IMR-90 (cell line): ENCODE results near the gene IL1RL1. TPM values are rescaled to one million over a fixed set of nuclear protein-coding genes. Genes with fewer than 3 reads are reported as not detected.

Source experiments
- ATAC-seq: fragments of 200-7000 bp; cut with Tn5 transposase; 2 replicates; pipeline ENCODE4 v1.9.1; 2020; ENCODE audit warnings: low read depth, mild to moderate bottlenecking, moderate library complexity
- BruUV-seq: library from RNA; stranded (reverse); fragments of 400-500 nt; replicated peaks from 2 replicates; lab custom pipeline; 2021; lab: Mats Ljungman, UMichigan
- CTCF ChIA-PET: fragments of 300-600 bp; formaldehyde crosslinking; extraction: SDS; loops from one replicate; lab custom pipeline; 2021; ENCODE audit warnings: antibody characterized with exemption; lab: Yijun Ruan, JAX
- POLR2A ChIA-PET: fragments of 300-600 bp; sonication (Branson Sonifier 250); formaldehyde crosslinking; loops from one replicate; lab custom pipeline; 2022; ENCODE audit warnings: antibody characterized with exemption; ENCODE audit not compliant: unreplicated experiment; lab: Charles Lee
- DNase-seq: peaks from one replicate; pipeline ENCODE4 v3.0.0; 2013
- H2AFZ ChIP-seq: replicated peaks from 2 replicates; pipeline ENCODE3; 2013; ENCODE audit warnings: low read length, mild to moderate bottlenecking; ENCODE audit not compliant: poor library complexity
- H2AK5ac ChIP-seq: 2 replicates; pipeline ENCODE4 v1.6.1; 2013; ENCODE audit warnings: low read depth, low read length, inconsistent platforms
- H2AK9ac ChIP-seq: replicated peaks from 2 replicates; pipeline ENCODE3; 2013; ENCODE audit warnings: mild to moderate bottlenecking, low read depth, low read length, moderate library complexity; ENCODE audit not compliant: poor library complexity
- H2BK120ac ChIP-seq: 2 replicates; pipeline ENCODE4 v1.6.1; 2013; ENCODE audit warnings: low read depth, low read length, inconsistent platforms
- H2BK15ac ChIP-seq: 3 replicates; pipeline ENCODE4 v1.6.1; 2013; ENCODE audit warnings: low read depth, low read length, inconsistent platforms
- H2BK20ac ChIP-seq: 2 replicates; pipeline ENCODE4 v1.6.1; 2013; ENCODE audit warnings: low read depth, mild to moderate bottlenecking, inconsistent platforms, low read length, moderate library complexity
- H2BK5ac ChIP-seq: 2 replicates; pipeline ENCODE4 v1.6.1; 2013; ENCODE audit warnings: mild to moderate bottlenecking, low read depth, low read length, inconsistent platforms; ENCODE audit not compliant: poor library complexity, severe bottlenecking
- H3K14ac ChIP-seq: replicated peaks from 2 replicates; pipeline ENCODE4 v1.6.1; 2013; ENCODE audit warnings: low read depth, low read length, inconsistent platforms
- H3K18ac ChIP-seq: 2 replicates; pipeline ENCODE4 v1.6.1; 2013; ENCODE audit warnings: low read depth, low read length, control low read depth
- H3K23ac ChIP-seq: 2 replicates; pipeline ENCODE4 v1.6.1; 2013; ENCODE audit warnings: low read depth, low read length, inconsistent platforms
- H3K27ac ChIP-seq: 2 replicates; pipeline ENCODE4 v1.5.1; 2013; ENCODE audit warnings: mild to moderate bottlenecking, control low read depth, low read length; ENCODE audit not compliant: insufficient read depth
- H3K27me3 ChIP-seq: 2 replicates; pipeline ENCODE4 v1.6.1; 2013; ENCODE audit warnings: low read length; ENCODE audit not compliant: control insufficient read depth, insufficient read depth
- H3K36me3 ChIP-seq: 2 replicates; pipeline ENCODE4 v1.6.1; 2013; ENCODE audit warnings: low read length, mixed read lengths; ENCODE audit not compliant: control insufficient read depth, insufficient read depth
- H3K4ac ChIP-seq: 2 replicates; pipeline ENCODE4 v1.6.1; 2013; ENCODE audit warnings: low read depth, low read length, inconsistent platforms
- H3K4me1 ChIP-seq: 2 replicates; pipeline ENCODE4 v1.6.1; 2013; ENCODE audit warnings: low read length, mixed read lengths; ENCODE audit not compliant: control insufficient read depth, insufficient read depth
- H3K4me2 ChIP-seq: 2 replicates; pipeline ENCODE4 v1.6.1; 2013; ENCODE audit warnings: low read depth, mild to moderate bottlenecking, control low read depth, low read length, moderate library complexity
- H3K4me3 ChIP-seq: 2 replicates; pipeline ENCODE4 v1.5.1; 2013; ENCODE audit warnings: low read depth, mild to moderate bottlenecking, control low read depth, low read length, moderate library complexity; ENCODE audit not compliant: insufficient read depth
- H3K56ac ChIP-seq: 2 replicates; pipeline ENCODE4 v1.6.1; 2013; ENCODE audit warnings: low read length, inconsistent platforms; ENCODE audit not compliant: insufficient read depth; ENCODE audit errors: extremely low read depth
- H3K79me1 ChIP-seq, 2 experiments: 2 replicates each; pipeline ENCODE4 v1.6.1; 2013; ENCODE audit warnings: low read length in 2 of 2, inconsistent platforms in 1 of 2, low read depth in 1 of 2
- H3K9ac ChIP-seq: 2 replicates; pipeline ENCODE4 v1.6.1; 2013; ENCODE audit warnings: low read depth, low read length, control low read depth
- H3K9me1 ChIP-seq: 2 replicates; pipeline ENCODE4 v1.6.1; 2013; ENCODE audit warnings: low read length, inconsistent platforms; ENCODE audit not compliant: insufficient read depth
- H3K9me3 ChIP-seq: 2 replicates; pipeline ENCODE4 v1.6.1; 2013; ENCODE audit warnings: low read length; ENCODE audit not compliant: control insufficient read depth, insufficient read depth
- H4K20me1 ChIP-seq: 2 replicates; pipeline ENCODE4 v1.6.1; 2013; ENCODE audit warnings: low read length, inconsistent platforms; ENCODE audit not compliant: insufficient read depth
- H4K5ac ChIP-seq: 2 replicates; pipeline ENCODE4 v1.6.1; 2013; ENCODE audit warnings: mild to moderate bottlenecking, low read depth, low read length, control low read depth
- H4K8ac ChIP-seq, 2 experiments: 2 replicates each; pipeline ENCODE4 v1.6.1; 2013; ENCODE audit warnings: low read depth in 2 of 2, low read length in 2 of 2, control low read depth in 1 of 2, inconsistent platforms in 1 of 2
- H4K91ac ChIP-seq: 2 replicates; pipeline ENCODE4 v1.6.1; 2013; ENCODE audit warnings: low read depth, low read length, inconsistent platforms; ENCODE audit not compliant: insufficient read depth
- BHLHE40 ChIP-seq: fragments of 150-350 bp; IDR thresholded peaks from 2 replicates; pipeline ENCODE4 v1.6.1; 2016; ENCODE audit warnings: mild to moderate bottlenecking, low read depth, low read length
- CEBPB ChIP-seq: IDR thresholded peaks from 2 replicates; pipeline ENCODE4 v1.6.1; 2012; ENCODE audit warnings: low read depth, low read length, improper control_type of control experiment
- CHD1 ChIP-seq: IDR thresholded peaks from 2 replicates; pipeline ENCODE4 v1.6.1; 2012; ENCODE audit warnings: low read depth, low read length, improper control_type of control experiment
- CTCF ChIP-seq: conservative IDR thresholded peaks from 2 replicates; pipeline ENCODE4 v1.5.1; 2012; ENCODE audit warnings: mild to moderate bottlenecking, low read depth, low read length, improper control_type of control experiment
- ELK1 ChIP-seq: fragments of 150-350 bp; IDR thresholded peaks from 2 replicates; pipeline ENCODE4 v1.6.1; 2016; ENCODE audit warnings: low read depth, mild to moderate bottlenecking, low read length, moderate library complexity, borderline replicate concordance
- FOS ChIP-seq: fragments of 150-350 bp; IDR thresholded peaks from 2 replicates; pipeline ENCODE4 v1.6.1; 2016; ENCODE audit warnings: low read depth, low read length
- MAFK ChIP-seq: IDR thresholded peaks from 2 replicates; pipeline ENCODE4 v1.6.1; 2012; ENCODE audit warnings: low read depth, low read length, improper control_type of control experiment
- MAZ ChIP-seq: IDR thresholded peaks from 2 replicates; pipeline ENCODE4 v1.6.1; 2012; ENCODE audit warnings: low read depth, mild to moderate bottlenecking, low read length, improper control_type of control experiment, moderate library complexity, borderline replicate concordance
- MXI1 ChIP-seq: IDR thresholded peaks from 2 replicates; pipeline ENCODE4 v1.6.1; 2012; ENCODE audit warnings: low read depth, mild to moderate bottlenecking, low read length, moderate library complexity, borderline replicate concordance
- NFE2L2 ChIP-seq: fragments of 150-350 bp; IDR thresholded peaks from 2 replicates; pipeline ENCODE4 v1.6.1; 2016; ENCODE audit warnings: low read depth, mild to moderate bottlenecking, low read length
- RAD21 ChIP-seq: IDR thresholded peaks from 2 replicates; pipeline ENCODE4 v1.6.1; 2012; ENCODE audit warnings: low read length, improper control_type of control experiment
- RFX5 ChIP-seq: IDR thresholded peaks from 2 replicates; pipeline ENCODE4 v1.8.0; 2012; ENCODE audit warnings: low read depth, mild to moderate bottlenecking, low read length, moderate library complexity
- SMC3 ChIP-seq: fragments of 150-350 bp; IDR thresholded peaks from 2 replicates; pipeline ENCODE4 v1.6.1; 2016; ENCODE audit warnings: low read depth, mild to moderate bottlenecking, antibody characterized with exemption, low read length, moderate library complexity
- USF2 ChIP-seq: fragments of 150-350 bp; IDR thresholded peaks from 2 replicates; pipeline ENCODE4 v1.6.1; 2017; ENCODE audit warnings: mild to moderate bottlenecking, antibody characterized with exemption, low read length, low read depth
- WGBS, 2 experiments: methylation state at CpG; one replicate each; pipeline versions ENCODE4 v1.1.5 to v1.1.7; 2013; ENCODE audit warnings: missing lambda C conversion rate in 2 of 2; ENCODE audit not compliant: insufficient read length in 1 of 2; ENCODE audit errors: extremely low coverage in 2 of 2; 5-methylcytosine and 5-hydroxymethylcytosine counted together
- dilution Hi-C: fragments of 300-500 bp; cut with HindIII; formaldehyde crosslinking; loops from one replicate; pipeline ENCODE4 v1.14.3; 2018; ENCODE audit warnings: low sequenced_read_pairs; ENCODE audit not compliant: unreplicated experiment
- in situ Hi-C: fragments of 300-500 bp; cut with MboI; formaldehyde crosslinking; loops from 3 replicates; pipeline ENCODE4 v1.14.3; 2019; ENCODE audit warnings: low sequenced_read_pairs, inconsistent platforms, mixed read lengths
- intact Hi-C: fragments of 100-400 bp; cut with micrococcal nuclease; formaldehyde crosslinking; loops from 2 replicates; pipeline ENCODE4 v1.10.0; 2022
- polyA plus RNA-seq, 3 experiments: library from polyadenylated mRNA; depleted of rRNA; stranded (reverse); fragments of >200 nt; gene quantifications; 2 replicates each; pipeline ENCODE4 v1.2.3, GENCODE V29; 2012; ENCODE audit warnings: low replicate concordance in 1 of 3
- total RNA-seq: library from RNA; depleted of rRNA; stranded (reverse); fragments of >200 nt; gene quantifications from 2 replicates; pipeline ENCODE4 v1.2.3, GENCODE V29; 2012

Gene IL1RL1
- total and polyA plus RNA-seq, 2 of the 4 experiments (the other 2 are of a cell fraction) = under 0.01 to 0.14 TPM

GRCh38 chr2:102361632-102362241, 50.4 kb downstream of the IL1RL1 start:
- no peak overlapping the region for H2AK5ac ChIP-seq
- no peak overlapping the region for H3K14ac ChIP-seq
- H2AFZ ChIP-seq = no peak overlapping the region
- H3K23ac ChIP-seq = no peak overlapping the region
- H2BK120ac ChIP-seq = no peak overlapping the region
- no peaks in the 10 kb centered on the region for H4K20me1 ChIP-seq
- H3K9ac ChIP-seq = no peak overlapping the region
- H2AK9ac ChIP-seq = no peak overlapping the region
- in situ Hi-C loops (no loop called here), intact Hi-C loops (no loop called here), dilution Hi-C loops (no loop called here)
- H3K4me1 ChIP-seq = peaks cover 1% of the 10 kb centered on the region; the same call in 1 of the 2 replicates
- H2BK5ac ChIP-seq = no peak overlapping the region
- no peak overlapping the region for H3K27ac ChIP-seq
- H4K8ac ChIP-seq = no peak overlapping the region
- H2BK20ac ChIP-seq = no peak overlapping the region
- no peaks in the 10 kb centered on the region for H3K9me1 ChIP-seq
- DNase-seq (no peak), ATAC-seq (no peak)
- H2BK15ac ChIP-seq = no peak overlapping the region
- H3K27me3 ChIP-seq = no peaks in the 10 kb centered on the region
- no peak overlapping the region for H3K56ac ChIP-seq
- no peaks in the 10 kb centered on the region for H3K79me1 ChIP-seq
- peaks cover 5% of the 10 kb centered on the region; the same call in 1 of the 2 replicates for H3K9me3 ChIP-seq
- no peak overlapping the region for H3K18ac ChIP-seq
- ChIA-PET POLR2A (no interaction called here), CTCF (no interaction called here)
- no peak for TF ChIP-seq CEBPB
- TF ChIP-seq USF2 = no peak
- no peak for TF ChIP-seq MAFK
- no peak for TF ChIP-seq NFE2L2
- TF ChIP-seq CHD1 = no peak
- no peak for TF ChIP-seq FOS
- TF ChIP-seq MXI1 = no peak
- TF ChIP-seq ELK1 = no peak
- no peak for TF ChIP-seq CTCF
- TF ChIP-seq MAZ = no peak
- TF ChIP-seq BHLHE40 = no peak
- no peak for TF ChIP-seq RAD21
- TF ChIP-seq RFX5 = no peak
- TF ChIP-seq SMC3 = no peak
- no TSS peak for BruUV-seq
- no peak overlapping the region for H3K4me2 ChIP-seq
- no peak overlapping the region for H4K5ac ChIP-seq
- H3K4me3 ChIP-seq = no peak overlapping the region
- H3K4ac ChIP-seq = no peak overlapping the region
- WGBS, 2 experiments = no CpG with 5 or more reads among the region's 5 CpGs
- H3K36me3 ChIP-seq = no peaks in the 10 kb centered on the region
- H4K91ac ChIP-seq = no peak overlapping the region
